Endothelial cell of umbilical vein (primary cell): ENCODE measurements around the gene ENTPD7.

Experiments
- CTCF ChIP-seq, 2 donors: IDR thresholded peaks; 1 replicate in 1 of 2; 2 replicates in 1 of 2; pipeline ENCODE4 v1.5.1; 2011; ENCODE audit warnings: low read length in 2 of 2, mild to moderate bottlenecking in 2 of 2, moderate library complexity in 2 of 2, control low read depth in 1 of 2, inconsistent platforms in 1 of 2, low read depth in 1 of 2; ENCODE audit not compliant: insufficient read depth in 1 of 2; ENCODE audit errors: extremely low read depth in 1 of 2
- MYC ChIP-seq: IDR thresholded peaks from one replicate; pipeline ENCODE4 v1.6.1; 2011; ENCODE audit warnings: mild to moderate bottlenecking, low read depth, low read length
- POLR2A ChIP-seq: IDR thresholded peaks from 2 replicates; pipeline ENCODE4 v1.6.1; 2012; ENCODE audit warnings: low read depth, mild to moderate bottlenecking, control low read depth, low read length
- POLR2AphosphoS5 ChIP-seq: IDR thresholded peaks from 2 replicates; pipeline ENCODE4 v1.6.1; 2012; ENCODE audit warnings: low read depth, mild to moderate bottlenecking, control low read depth, low read length, moderate library complexity; ENCODE audit not compliant: insufficient read depth

GRCh38 chr10:99740933-99741559, 81.7 kb downstream of the ENTPD7 start:
- no peak for TF ChIP-seq CTCF (IDR thresholded peaks at IDR 0.05; ENCODE audit: extremely low read depth in 1 of 2, insufficient read depth in 1 of 2, low read depth in 1 of 2, low read length in 2 of 2)
- no peak for TF ChIP-seq MYC
- TF ChIP-seq POLR2AphosphoS5, result no peak
- TF ChIP-seq POLR2A, result no peak
